ENCODE measurements around the gene CRYBG1. TPM values are rescaled to one million over a fixed set of nuclear protein-coding genes. Genes with fewer than 3 reads are reported as not detected.

The CRYBG1 gene
- total RNA-seq, 1 donor = 105 TPM

- no peak overlapping the region for H3K4me3 ChIP-seq (ENCODE audit: low read depth, low read length)
- no peak for DNase-seq (ENCODE audit: low read depth)
- TF ChIP-seq CTCF (IDR thresholded peaks at IDR 0.05; ENCODE audit: insufficient read depth, low read length) = no peak
These were observed 4.1 kb upstream of the CRYBG1 start for GRCh38 chr6:106356378-106356777.

GRCh38 chr6:106359959-106360409, 533 bp upstream of the CRYBG1 start:
- no peak for DNase-seq (ENCODE audit: low read depth)
- H3K4me3 ChIP-seq (ENCODE audit: low read depth, low read length) = peak overlapping the region; percentile 47
- no peak for TF ChIP-seq CTCF (IDR thresholded peaks at IDR 0.05; ENCODE audit: insufficient read depth, low read length)

GRCh38 chr6:106360989-106361430, 493 bp downstream of the CRYBG1 start:
- no peak for TF ChIP-seq CTCF (IDR thresholded peaks at IDR 0.05; ENCODE audit: insufficient read depth, low read length)
- no peak for DNase-seq (ENCODE audit: low read depth)
- peak overlapping the region; percentile 47 for H3K4me3 ChIP-seq (ENCODE audit: low read depth, low read length)

- no peak for TF ChIP-seq CTCF (IDR thresholded peaks at IDR 0.05; ENCODE audit: insufficient read depth, low read length)
- no peak for DNase-seq (ENCODE audit: low read depth)
- no peak overlapping the region for H3K4me3 ChIP-seq (ENCODE audit: low read depth, low read length)
These were observed 3.1 kb downstream of the CRYBG1 start for GRCh38 chr6:106363401-106364138.

GRCh38 chr6:106369739-106370138, 9.2 kb downstream of the CRYBG1 start:
- no peak for DNase-seq (ENCODE audit: low read depth)
- H3K4me3 ChIP-seq (ENCODE audit: low read depth, low read length) = no peak overlapping the region
- TF ChIP-seq CTCF (IDR thresholded peaks at IDR 0.05; ENCODE audit: insufficient read depth, low read length) = no peak

GRCh38 chr6:106370639-106371038, 10.1 kb downstream of the CRYBG1 start:
- no peak for DNase-seq (ENCODE audit: low read depth)
- no peak overlapping the region for H3K4me3 ChIP-seq (ENCODE audit: low read depth, low read length)
- no peak for TF ChIP-seq CTCF (IDR thresholded peaks at IDR 0.05; ENCODE audit: insufficient read depth, low read length)

Data from fibroblast of the aortic adventitia (primary cell).